H9 (cell line): ENCODE data around the gene CAND2. TPM values are rescaled to one million over a fixed set of nuclear protein-coding genes. Genes with fewer than 3 reads are reported as not detected.

ENCODE experiments used
- DNase-seq: peaks from one replicate; pipeline ENCODE4 v3.0.0-alpha.2; 2017
- H2AFZ ChIP-seq: one replicate; pipeline ENCODE4 v1.6.1; 2013; ENCODE audit warnings: mild to moderate bottlenecking, low read length, control low read depth, moderate library complexity
- H2AK5ac ChIP-seq: 2 replicates; pipeline ENCODE4 v1.6.1; 2013; ENCODE audit warnings: low read length, control low read depth, mixed read lengths; ENCODE audit not compliant: insufficient read length
- H2BK120ac ChIP-seq: one replicate; pipeline ENCODE4 v1.6.1; 2013; ENCODE audit warnings: low read depth, mild to moderate bottlenecking, low read length, control low read depth, inconsistent platforms; ENCODE audit not compliant: poor library complexity, severe bottlenecking
- H2BK12ac ChIP-seq: 2 replicates; pipeline ENCODE4 v1.6.1; 2013; ENCODE audit warnings: low read length, control low read depth, mixed read lengths, low read depth; ENCODE audit not compliant: insufficient read length
- H2BK15ac ChIP-seq: 2 replicates; pipeline ENCODE4 v1.6.1; 2013; ENCODE audit warnings: low read depth, low read length, control low read depth
- H2BK20ac ChIP-seq: one replicate; pipeline ENCODE4 v1.6.1; 2013; ENCODE audit warnings: low read depth, mild to moderate bottlenecking, low read length, control low read depth, inconsistent platforms; ENCODE audit not compliant: poor library complexity, severe bottlenecking
- H2BK5ac ChIP-seq: 2 replicates; pipeline ENCODE4 v1.6.1; 2013; ENCODE audit warnings: low read length, control low read depth, mixed read lengths; ENCODE audit not compliant: insufficient read length
- H3K14ac ChIP-seq: 2 replicates; pipeline ENCODE4 v1.6.1; 2013; ENCODE audit warnings: low read length, control low read depth; ENCODE audit not compliant: insufficient read depth
- H3K18ac ChIP-seq: 2 replicates; pipeline ENCODE4 v1.6.1; 2013; ENCODE audit warnings: low read depth, mild to moderate bottlenecking, mixed read lengths, low read length, control low read depth; ENCODE audit not compliant: insufficient read length
- H3K23ac ChIP-seq: 2 replicates; pipeline ENCODE4 v1.6.1; 2013; ENCODE audit warnings: low read length, control low read depth, mixed read lengths, low read depth; ENCODE audit not compliant: insufficient read length
- H3K23me2 ChIP-seq: 2 replicates; pipeline ENCODE4 v1.6.1; 2013; ENCODE audit warnings: low read depth, mild to moderate bottlenecking, mixed read lengths, low read length, control low read depth; ENCODE audit not compliant: insufficient read length, poor library complexity, severe bottlenecking
- H3K27ac ChIP-seq: 2 replicates; pipeline ENCODE4 v1.5.1; 2013; ENCODE audit warnings: low read length, control low read depth, mixed read lengths, low read depth; ENCODE audit not compliant: insufficient read length
- H3K27me3 ChIP-seq: 2 replicates; pipeline ENCODE4 v1.6.1; 2013; ENCODE audit warnings: low read length, control low read depth, inconsistent platforms; ENCODE audit not compliant: insufficient read depth
- H3K4ac ChIP-seq: 2 replicates; pipeline ENCODE4 v1.6.1; 2013; ENCODE audit warnings: low read depth, mild to moderate bottlenecking, control low read depth, inconsistent platforms, low read length, moderate library complexity
- H3K4me1 ChIP-seq: 2 replicates; pipeline ENCODE4 v1.6.1; 2013; ENCODE audit warnings: low read length, control low read depth, inconsistent platforms; ENCODE audit not compliant: insufficient read depth
- H3K4me2 ChIP-seq: 2 replicates; pipeline ENCODE4 v1.6.1; 2013; ENCODE audit warnings: low read length, control low read depth, mixed read lengths; ENCODE audit not compliant: insufficient read length, insufficient read depth
- H3K56ac ChIP-seq: 2 replicates; pipeline ENCODE4 v1.6.1; 2013; ENCODE audit warnings: low read depth, mild to moderate bottlenecking, mixed read lengths, low read length, control low read depth; ENCODE audit not compliant: insufficient read length
- H3K79me1 ChIP-seq: 2 replicates; pipeline ENCODE4 v1.6.1; 2013; ENCODE audit warnings: low read depth, mild to moderate bottlenecking, moderate library complexity, low read length, control low read depth, inconsistent platforms; ENCODE audit not compliant: insufficient read depth, poor library complexity, severe bottlenecking
- H3K79me2 ChIP-seq: 2 replicates; pipeline ENCODE4 v1.6.1; 2013; ENCODE audit warnings: low read length, control low read depth, inconsistent platforms; ENCODE audit not compliant: insufficient read depth
- H3K9ac ChIP-seq: 2 replicates; pipeline ENCODE4 v1.6.1; 2013; ENCODE audit warnings: low read length, control low read depth, mixed read lengths; ENCODE audit not compliant: insufficient read length; ENCODE audit errors: extremely low read depth
- H3K9me3 ChIP-seq: one replicate; pipeline ENCODE4 v1.6.1; 2013; ENCODE audit warnings: low read depth, low read length, inconsistent platforms; ENCODE audit not compliant: control insufficient read depth
- H3T11ph ChIP-seq: one replicate; pipeline ENCODE4 v1.6.1; 2013; ENCODE audit warnings: mild to moderate bottlenecking, low read length, control low read depth, inconsistent platforms
- H4K20me1 ChIP-seq: one replicate; pipeline ENCODE4 v1.6.1; 2013; ENCODE audit not compliant: control insufficient read depth, insufficient read length, insufficient read depth
- H4K5ac ChIP-seq: 2 replicates; pipeline ENCODE4 v1.6.1; 2013; ENCODE audit warnings: low read depth, mild to moderate bottlenecking, mixed read lengths, low read length, control low read depth; ENCODE audit not compliant: insufficient read length
- H4K8ac ChIP-seq: replicated peaks from 2 replicates; pipeline ENCODE4 v1.6.1; 2013; ENCODE audit warnings: low read length, control low read depth, mixed read lengths, low read depth; ENCODE audit not compliant: insufficient read length
- H4K91ac ChIP-seq: 2 replicates; pipeline ENCODE4 v1.6.1; 2013; ENCODE audit warnings: low read depth, mild to moderate bottlenecking, moderate library complexity, mixed read lengths, low read length, control low read depth; ENCODE audit not compliant: insufficient read length
- H3K27ac Mint-ChIP-seq, 3 experiments: 2 replicates in 2 of 3; 3 replicates in 1 of 3; pipeline ENCODE4 v1.8.0; 2020 to 2021; ENCODE audit warnings: mixed read lengths in 3 of 3, mild to moderate bottlenecking in 1 of 3, moderate library complexity in 1 of 3
- H3K27me3 Mint-ChIP-seq: 2 replicates; pipeline ENCODE4 v1.8.0; 2021; ENCODE audit warnings: low read depth, mild to moderate bottlenecking, moderate library complexity, mixed read lengths
- H3K36me3 Mint-ChIP-seq, 3 experiments: 2 replicates in 2 of 3; 3 replicates in 1 of 3; pipeline ENCODE4 v1.8.0; 2020 to 2021; ENCODE audit warnings: low read depth in 3 of 3, mixed read lengths in 3 of 3; ENCODE audit not compliant: insufficient read depth in 1 of 3
- H3K4me1 Mint-ChIP-seq, 2 experiments: 2 replicates each; pipeline ENCODE4 v1.8.0; 2020; ENCODE audit warnings: mixed read lengths in 2 of 2
- H3K4me3 Mint-ChIP-seq, 2 experiments: 2 replicates in 1 of 2; 3 replicates in 1 of 2; pipeline ENCODE4 v1.8.0; 2020 to 2021; ENCODE audit warnings: mild to moderate bottlenecking in 2 of 2, mixed read lengths in 2 of 2, moderate library complexity in 1 of 2
- H3K9me3 Mint-ChIP-seq, 2 experiments: 2 replicates in 1 of 2; 3 replicates in 1 of 2; pipeline ENCODE4 v1.8.0; 2020; ENCODE audit warnings: mild to moderate bottlenecking in 2 of 2, mixed read lengths in 2 of 2, moderate library complexity in 1 of 2
- CTCF ChIP-seq: fragments of 200-600 bp; sonication (generic); conservative IDR thresholded peaks from 3 replicates; pipeline ENCODE4 v1.8.0; 2021; ENCODE audit warnings: antibody characterized with exemption, mild to moderate bottlenecking
- whole genome bisulfite sequencing: extraction: QIAGEN DNeasy Blood & Tissue Kit; methylation state at CpG from one replicate; pipeline ENCODE4 v1.1.7; 2013; ENCODE audit warnings: missing lambda C conversion rate, low lambda C conversion rate, mixed read lengths; ENCODE audit not compliant: insufficient read length; ENCODE audit errors: extremely low coverage; 5-methylcytosine and 5-hydroxymethylcytosine counted together
- total RNA-seq: library from RNA; stranded (reverse); gene quantifications from 2 replicates; pipeline ENCODE4 v1.2.1, GENCODE V29; 2021

Gene CAND2
- total RNA-seq, 1 experiment from 2014 or later, result 10.7 TPM

GRCh38 chr3:12797124-12797891 lies 828 bp downstream of the CAND2 start:
- peak overlapping the region; percentile 88 to 93 for H3K4me3 Mint-ChIP-seq
- Histone ChIP-seq H2BK12ac (no peak overlapping the region), H3K14ac (no peak overlapping the region), H2BK20ac (no peak overlapping the region), H3K27ac (no peak overlapping the region), H4K5ac (no peak overlapping the region), H2AFZ (no peak overlapping the region), H4K91ac (no peak overlapping the region), H3K9ac (no peak overlapping the region), H3K23ac (no peak overlapping the region), H3K9me3 (no peaks in the 10 kb centered on the region), H2AK5ac (no peak overlapping the region), H3K4ac (no peak overlapping the region), H3K56ac (no peak overlapping the region), H3K79me2 (no peaks in the 10 kb centered on the region), H3T11ph (no peak overlapping the region), H3K23me2 (no peaks in the 10 kb centered on the region), H3K79me1 (no peaks in the 10 kb centered on the region), H2BK120ac (no peak overlapping the region), H2BK15ac (no peak overlapping the region), H3K4me2 (peak overlapping the region; percentile 57), H4K8ac (no peak overlapping the region), H4K20me1 (no peaks in the 10 kb centered on the region), H3K4me1 (0 out of 2 replicates have a peak, but pooled peaks cover 2% of the 10 kb centered on the region), H2BK5ac (no peak overlapping the region), H3K18ac (no peak overlapping the region), H3K27me3 (no peaks in the 10 kb centered on the region)
- TF ChIP-seq CTCF, result no peak
- no peak overlapping the region for H3K27ac Mint-ChIP-seq
- H3K27me3 Mint-ChIP-seq, result peaks cover 10% of the 10 kb centered on the region
- peaks cover 0 to 5% (median 0%) of the 10 kb centered on the region in 3 experiments; a peak in 3 of 7 replicates for H3K36me3 Mint-ChIP-seq
- peaks cover 7 to 21% of the 10 kb centered on the region in 2 experiments; a peak in 3 of 4 replicates for H3K4me1 Mint-ChIP-seq
- DNase-seq, result no peak
- WGBS, result no CpG with 5 or more reads among the region's 17 CpGs
- H3K9me3 Mint-ChIP-seq, result peaks cover 0 to 4% of the 10 kb centered on the region in 2 experiments; a peak in 2 of 5 replicates
